HEK293T (cell line): ENCODE data around the gene TIMP3.
"Not testable (repeated sequence)": the region's sequence is repeated elsewhere in the genome, so short reads cannot be mapped to it uniquely, and the experiment has no call there.

Source experiments
- CTCF ChIA-PET: fragments of 350-600 bp; formaldehyde crosslinking; extraction: SDS; loops from one replicate; lab custom pipeline; 2021; ENCODE audit warnings: antibody characterized with exemption, inconsistent platforms; lab: Yijun Ruan, JAX
- POLR2A ChIA-PET: fragments of 350-600 bp; formaldehyde crosslinking; extraction: SDS; loops from one replicate; lab custom pipeline; 2020; ENCODE audit warnings: antibody characterized with exemption, inconsistent platforms; lab: Yijun Ruan, JAX
- DNase-seq: peaks from one replicate; pipeline ENCODE4 v3.0.0; 2012; ENCODE audit warnings: mixed read lengths; ENCODE audit errors: extremely low spot score
- ARNT ChIP-seq: fragments of 450-650 bp; IDR thresholded peaks from 2 replicates; pipeline ENCODE4 v1.6.1; 2017; ENCODE audit warnings: mild to moderate bottlenecking
- BHLHE40 ChIP-seq: fragments of 450-650 bp; IDR thresholded peaks from 2 replicates; pipeline ENCODE4 v1.6.1; 2016; ENCODE audit warnings: mild to moderate bottlenecking, moderate library complexity, borderline replicate concordance
- CTBP1 ChIP-seq: fragments of 450-650 bp; IDR thresholded peaks from 2 replicates; pipeline ENCODE4 v1.6.1; 2016; ENCODE audit warnings: borderline replicate concordance
- ELF4 ChIP-seq: fragments of 450-650 bp; IDR thresholded peaks from 2 replicates; pipeline ENCODE4 v1.6.1; 2017; ENCODE audit warnings: antibody characterized with exemption
- FOXA1 ChIP-seq: fragments of 450-650 bp; IDR thresholded peaks from 2 replicates; pipeline ENCODE4 v1.6.1; 2016; ENCODE audit warnings: mild to moderate bottlenecking
- FOXK2 ChIP-seq: fragments of 450-650 bp; IDR thresholded peaks from 2 replicates; pipeline ENCODE4 v1.6.1; 2016; ENCODE audit warnings: mild to moderate bottlenecking
- FOXM1 ChIP-seq: fragments of 450-650 bp; IDR thresholded peaks from 2 replicates; pipeline ENCODE4 v1.6.1; 2017; ENCODE audit warnings: mild to moderate bottlenecking, borderline replicate concordance
- HDGF ChIP-seq: fragments of 450-650 bp; IDR thresholded peaks from 2 replicates; pipeline ENCODE4 v1.6.1; 2017; ENCODE audit warnings: antibody characterized with exemption, borderline replicate concordance
- L3MBTL2 ChIP-seq: fragments of 450-650 bp; conservative IDR thresholded peaks from 2 replicates; pipeline ENCODE4 v1.6.1; 2016; ENCODE audit warnings: mild to moderate bottlenecking
- LEF1 ChIP-seq: fragments of 450-650 bp; IDR thresholded peaks from 2 replicates; pipeline ENCODE4 v1.6.1; 2017; ENCODE audit warnings: mild to moderate bottlenecking, borderline replicate concordance
- NFRKB ChIP-seq: fragments of 450-650 bp; IDR thresholded peaks from 2 replicates; pipeline ENCODE4 v1.6.1; 2016; ENCODE audit warnings: mild to moderate bottlenecking, moderate library complexity
- PKNOX1 ChIP-seq: fragments of 450-650 bp; IDR thresholded peaks from 2 replicates; pipeline ENCODE4 v1.6.1; 2016
- SP1 ChIP-seq: fragments of 450-650 bp; IDR thresholded peaks from 2 replicates; pipeline ENCODE4 v1.6.1; 2017
- SUZ12 ChIP-seq: fragments of 450-650 bp; IDR thresholded peaks from 2 replicates; pipeline ENCODE4 v1.6.1; 2016; ENCODE audit warnings: mild to moderate bottlenecking
- TARDBP ChIP-seq: fragments of 450-650 bp; IDR thresholded peaks from 2 replicates; pipeline ENCODE4 v1.6.1; 2016
- ZNF384 ChIP-seq: fragments of 450-650 bp; IDR thresholded peaks from 2 replicates; pipeline ENCODE4 v1.6.1; 2016

Gene TIMP3

GRCh38 chr22:32801537-32802236, at the start of gene TIMP3:
Gene TIMP3 (plus strand): TSS chr22:32801705. CDS start chr22:32802002, 297 bp downstream.
- POLR2A ChIA-PET = interaction anchor here (1.1 to 3.3 kb wide), 2 partner anchors 10 to 267 kb away, joined by 4 to 19 read pairs; no protein-coding TSS in a partner anchor
- CTCF ChIA-PET = no interaction called here
- peak; percentile 84 for DNase-seq
- TF ChIP-seq ELF4 (no peak), FOXM1 (no peak), L3MBTL2 (no peak), FOXK2 (no peak), CTBP1 (no peak), ZNF384 (no peak), TARDBP (no peak), PKNOX1 (no peak), FOXA1 (no peak), BHLHE40 (no peak), SP1 (no peak), NFRKB (no peak), LEF1 (no peak), ARNT (no peak), SUZ12 (no peak)

GRCh38 chr22:32752326-32752725, 49.2 kb upstream of the TIMP3 start:
- ChIA-PET POLR2A (no interaction called here), CTCF (no interaction called here)
- TF ChIP-seq FOXM1 (no peak), FOXK2 (no peak), NFRKB (no peak), LEF1 (no peak), ELF4 (no peak), BHLHE40 (no peak), SP1 (no peak), CTBP1 (no peak), TARDBP (no peak), ARNT (no peak), L3MBTL2 (no peak), ZNF384 (no peak), HDGF (no peak), SUZ12 (no peak), FOXA1 (no peak), PKNOX1 (no peak)
- no peak for DNase-seq

GRCh38 chr22:32752816-32753520, 48.5 kb upstream of the TIMP3 start:
- CTCF ChIA-PET = no interaction called here
- DNase-seq = no peak
- POLR2A ChIA-PET = no interaction called here
- no peak for TF ChIP-seq HDGF
- TF ChIP-seq ELF4 = no peak

GRCh38 chr22:32753591-32753990, 47.9 kb upstream of the TIMP3 start:
- CTCF ChIA-PET = no interaction called here
- TF ChIP-seq ARNT = no peak
- no peak for TF ChIP-seq LEF1
- no peak for TF ChIP-seq ELF4
- no peak for TF ChIP-seq TARDBP
- POLR2A ChIA-PET = no interaction called here
- DNase-seq = no peak

- no peak for DNase-seq
- POLR2A ChIA-PET = no interaction called here
- TF ChIP-seq CTBP1 (no peak), LEF1 (no peak), NFRKB (no peak), BHLHE40 (no peak), PKNOX1 (no peak), FOXM1 (no peak), TARDBP (no peak), FOXA1 (no peak), FOXK2 (no peak)
- CTCF ChIA-PET = interaction anchor here (0.6 kb wide), 1 partner anchor 41 kb away, joined by 3 read pairs; no protein-coding TSS in a partner anchor
These were observed 47.0 kb upstream of the TIMP3 start for GRCh38 chr22:32754413-32755041.

- CTCF ChIA-PET = not testable (repeated sequence)
These were observed 44.3 kb upstream of the TIMP3 start for GRCh38 chr22:32757086-32757762.

More at GRCh38 chr22:32757086-32757762, 44.3 kb upstream of the TIMP3 start:
- DNase-seq, POLR2A ChIA-PET: not testable (repeated sequence)
